HL-60 (cell line): Measurements from ENCODE around the gene PHF11.

Source experiments
- POLR2AphosphoS5 ChIP-seq: IDR thresholded peaks from 2 replicates; pipeline ENCODE4 v1.6.1; 2012; ENCODE audit warnings: low read depth
- TF ChIP-seq, protein P1 (sequence below): IDR thresholded peaks from one replicate; pipeline ENCODE4 v1.5.1; 2011; ENCODE audit warnings: low read length, control low read depth, inconsistent platforms; ENCODE audit not compliant: insufficient read depth

DNA sequence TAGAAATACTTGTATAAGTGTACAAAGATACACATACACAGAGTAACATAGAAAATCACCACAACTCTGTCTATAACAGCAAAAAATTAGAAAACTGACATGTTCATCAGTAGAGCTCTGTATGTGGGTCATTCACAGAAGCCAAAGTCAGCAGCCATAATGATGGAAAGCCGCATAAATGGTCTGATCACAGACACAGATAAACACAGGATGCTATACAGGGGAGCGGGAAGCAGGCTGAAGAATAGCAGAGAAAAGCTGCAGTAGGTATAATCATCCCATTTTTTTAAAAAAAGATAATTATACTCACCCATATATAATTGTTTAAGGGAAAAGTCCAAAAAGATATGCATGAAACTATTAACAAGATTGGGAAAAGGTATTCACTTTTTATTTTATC, 58.1 kb downstream of the PHF11 start:
- TF ChIP-seq POLR2AphosphoS5, result no peak
- TF ChIP-seq, protein P1, sequence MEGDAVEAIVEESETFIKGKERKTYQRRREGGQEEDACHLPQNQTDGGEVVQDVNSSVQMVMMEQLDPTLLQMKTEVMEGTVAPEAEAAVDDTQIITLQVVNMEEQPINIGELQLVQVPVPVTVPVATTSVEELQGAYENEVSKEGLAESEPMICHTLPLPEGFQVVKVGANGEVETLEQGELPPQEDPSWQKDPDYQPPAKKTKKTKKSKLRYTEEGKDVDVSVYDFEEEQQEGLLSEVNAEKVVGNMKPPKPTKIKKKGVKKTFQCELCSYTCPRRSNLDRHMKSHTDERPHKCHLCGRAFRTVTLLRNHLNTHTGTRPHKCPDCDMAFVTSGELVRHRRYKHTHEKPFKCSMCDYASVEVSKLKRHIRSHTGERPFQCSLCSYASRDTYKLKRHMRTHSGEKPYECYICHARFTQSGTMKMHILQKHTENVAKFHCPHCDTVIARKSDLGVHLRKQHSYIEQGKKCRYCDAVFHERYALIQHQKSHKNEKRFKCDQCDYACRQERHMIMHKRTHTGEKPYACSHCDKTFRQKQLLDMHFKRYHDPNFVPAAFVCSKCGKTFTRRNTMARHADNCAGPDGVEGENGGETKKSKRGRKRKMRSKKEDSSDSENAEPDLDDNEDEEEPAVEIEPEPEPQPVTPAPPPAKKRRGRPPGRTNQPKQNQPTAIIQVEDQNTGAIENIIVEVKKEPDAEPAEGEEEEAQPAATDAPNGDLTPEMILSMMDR, result no peak
